ENCODE data around the gene TECR. TPM values are rescaled to one million over a fixed set of nuclear protein-coding genes. Genes with fewer than 3 reads are reported as not detected.

The TECR gene
- total and polyA plus RNA-seq, 2 of the 13 experiments (the other 11 are each of a cell fraction or from before 2014, with no cell fraction given) = 54.9 to 121 TPM

GRCh38 chr19:14556662-14557188, 27.3 kb downstream of the TECR start (continued):
- TF ChIP-seq PRDM4 (CRISPR knock-in tag; IDR thresholded peaks at IDR 0.05; ENCODE audit: borderline replicate concordance) (no peak), SNAPC4 (CRISPR knock-in tag; IDR thresholded peaks at IDR 0.05) (no peak), ZNF260 (CRISPR knock-in tag; IDR thresholded peaks at IDR 0.05; ENCODE audit: borderline replicate concordance, low read depth) (no peak), HMG20A (CRISPR knock-in tag; IDR thresholded peaks at IDR 0.05; ENCODE audit: borderline replicate concordance) (no peak), GTF2F1 (IDR thresholded peaks at IDR 0.05; ENCODE audit: low read length) (no peak), ZNF549 (CRISPR knock-in tag; IDR thresholded peaks at IDR 0.05) (no peak), ZSCAN22 (CRISPR knock-in tag; IDR thresholded peaks at IDR 0.05) (no peak), ZNF264 (CRISPR knock-in tag; IDR thresholded peaks at IDR 0.05) (0 out of 2 replicates have a peak, but pooled peaks have one; percentile 35), SRSF9 (IDR thresholded peaks at IDR 0.05; ENCODE audit: borderline replicate concordance, insufficient read depth, low read depth, low read length, poor library complexity, severe bottlenecking) (no peak), MTA3 (CRISPR knock-in tag; IDR thresholded peaks at IDR 0.05) (no peak), HNF1A (IDR thresholded peaks at IDR 0.05; ENCODE audit: low read depth) (no peak), HNF1A (CRISPR knock-in tag; IDR thresholded peaks at IDR 0.05; ENCODE audit: borderline replicate concordance) (0 out of 2 replicates have a peak, but pooled peaks have one; percentile 25), SRSF1 (optimal IDR thresholded peaks at IDR 0.05; ENCODE audit: low read depth, low read length) (no peak), ZNF30 (CRISPR knock-in tag; IDR thresholded peaks at IDR 0.05) (no peak), KDM1A (CRISPR knock-in tag; IDR thresholded peaks at IDR 0.05) (no peak), ZNF512 (CRISPR knock-in tag; IDR thresholded peaks at IDR 0.05) (no peak), KDM6A (CRISPR knock-in tag; IDR thresholded peaks at IDR 0.05; ENCODE audit: low read depth) (no peak)
